Measurements from ENCODE around the gene GSN. TPM values are rescaled to one million over a fixed set of nuclear protein-coding genes. Genes with fewer than 3 reads are reported as not detected.

Gene GSN
- total RNA-seq, 5 donors from 2014 or later (not counting 1 experiment from before 2014, with no cell fraction given): 6.3 to 8.8 (median 8.4) TPM

GRCh38 chr9:121317737-121318630 is 50.0 kb downstream of the GSN start:
- H3K9me3 ChIP-seq: no peaks in the 10 kb centered on the region
- H3K4me1 ChIP-seq (ENCODE audit: control insufficient read depth in 1 of 2, extremely low read depth in 1 of 2, insufficient read depth in 2 of 2, low read length in 2 of 2): peaks cover 0 to 19% of the 10 kb centered on the region in 2 experiments
- no peak overlapping the region for H3K27ac Mint-ChIP-seq
- ATAC-seq (replicated peaks in 1 of 4) (no peak), DNase-seq (no peak)
- no peaks in the 10 kb centered on the region for H3K36me3 ChIP-seq (ENCODE audit: control insufficient read depth in 2 of 2, extremely low read depth in 1 of 2, insufficient read depth in 1 of 2, low read length in 1 of 2)
- POLR2A ChIA-PET: no interaction called here
- H3K27ac ChIP-seq (ENCODE audit: low read length): no peak overlapping the region
- H3K27me3 ChIP-seq (replicated peaks in 1 of 2; ENCODE audit: control insufficient read depth in 2 of 2, extremely low read depth in 1 of 2, insufficient read depth in 2 of 2, low read length in 1 of 2): peaks cover 0 to 2% of the 10 kb centered on the region in 2 experiments
- no peaks in the 10 kb centered on the region for H3K27me3 Mint-ChIP-seq
- CTCF ChIA-PET: interaction anchor here (0.6 to 4.9 kb wide), 7 partner anchors 59 to 753 kb away, joined by 3 to 109 read pairs (median 5); no protein-coding TSS in a partner anchor
- no peaks in the 10 kb centered on the region for H3K9me3 Mint-ChIP-seq
- no CpG with 5 or more reads among the region's 6 CpGs for WGBS (ENCODE audit: insufficient coverage)
- H3K4me3 Mint-ChIP-seq: no peak overlapping the region
- peaks cover 15% of the 10 kb centered on the region for H3K36me3 Mint-ChIP-seq
- H3K4me1 Mint-ChIP-seq: peaks cover 13 to 25% (median 18%) of the 10 kb centered on the region in 3 donors
- no peak overlapping the region for H3K4me3 ChIP-seq (ENCODE audit: control insufficient read depth in 1 of 2, extremely low read depth in 1 of 2, low read length in 1 of 2)

- DNase-seq (no peak), ATAC-seq (replicated peaks in 1 of 4) (no peak)
- Histone ChIP-seq H3K9me3 (no peaks in the 10 kb centered on the region), H3K27me3 (replicated peaks in 1 of 2; ENCODE audit: control insufficient read depth in 2 of 2, extremely low read depth in 1 of 2, insufficient read depth in 2 of 2, low read length in 1 of 2) (peaks cover 0 to 2% of the 10 kb centered on the region in 2 experiments), H3K4me3 (ENCODE audit: control insufficient read depth in 1 of 2, extremely low read depth in 1 of 2, low read length in 1 of 2) (no peak overlapping the region), H3K4me1 (ENCODE audit: control insufficient read depth in 1 of 2, extremely low read depth in 1 of 2, insufficient read depth in 2 of 2, low read length in 2 of 2) (peaks cover 0 to 19% of the 10 kb centered on the region in 2 experiments), H3K27ac (ENCODE audit: low read length) (no peak overlapping the region), H3K36me3 (ENCODE audit: control insufficient read depth in 2 of 2, extremely low read depth in 1 of 2, insufficient read depth in 1 of 2, low read length in 1 of 2) (no peaks in the 10 kb centered on the region)
- H3K27me3 Mint-ChIP-seq: no peaks in the 10 kb centered on the region
- H3K4me1 Mint-ChIP-seq: peaks cover 13 to 26% (median 18%) of the 10 kb centered on the region in 3 donors
- H3K9me3 Mint-ChIP-seq: no peaks in the 10 kb centered on the region
- 92% methylated on average over 8 of the region's 19 CpGs for WGBS (ENCODE audit: insufficient coverage)
- peaks cover 16% of the 10 kb centered on the region for H3K36me3 Mint-ChIP-seq
- no peak overlapping the region for H3K27ac Mint-ChIP-seq
- H3K4me3 Mint-ChIP-seq: no peak overlapping the region
- ChIA-PET CTCF (interaction anchor here (0.7 to 4.9 kb wide), 19 partner anchors 26 to 537 kb away, joined by 3 to 109 read pairs (median 5); no protein-coding TSS in a partner anchor), POLR2A (no interaction called here)
These were observed 50.8 kb downstream of the GSN start for GRCh38 chr9:121318631-121319382.

GRCh38 chr9:121319383-121319780 is 51.4 kb downstream of the GSN start:
- WGBS (ENCODE audit: insufficient coverage): no CpG with 5 or more reads among the region's 5 CpGs
- no peak overlapping the region for H3K27ac ChIP-seq (ENCODE audit: low read length)
- DNase-seq (no peak), ATAC-seq (replicated peaks in 1 of 4) (no peak)
- POLR2A ChIA-PET: interaction anchor here in 1 of 2 donors (0.7 kb wide), 1 partner anchor 80 kb away, joined by 4 read pairs; no protein-coding TSS in a partner anchor
- Mint-ChIP-seq H3K27ac (no peak overlapping the region), H3K4me3 (no peak overlapping the region), H3K4me1 (peaks cover 13 to 26% (median 18%) of the 10 kb centered on the region in 3 donors), H3K36me3 (peaks cover 12% of the 10 kb centered on the region), H3K27me3 (no peaks in the 10 kb centered on the region), H3K9me3 (no peaks in the 10 kb centered on the region)
- H3K4me1 ChIP-seq (ENCODE audit: control insufficient read depth in 1 of 2, extremely low read depth in 1 of 2, insufficient read depth in 2 of 2, low read length in 2 of 2): peaks cover 0 to 19% of the 10 kb centered on the region in 2 experiments
- peaks cover 0 to 2% of the 10 kb centered on the region in 2 experiments for H3K27me3 ChIP-seq (replicated peaks in 1 of 2; ENCODE audit: control insufficient read depth in 2 of 2, extremely low read depth in 1 of 2, insufficient read depth in 2 of 2, low read length in 1 of 2)
- CTCF ChIA-PET: interaction anchor here (0.6 to 4.9 kb wide), 32 partner anchors 25 to 537 kb away, joined by 3 to 109 read pairs (median 4); partner anchors contain the start of genes GSN (in 1 of the 2) and RAB14 (in 1 of the 2)
- no peak overlapping the region for H3K4me3 ChIP-seq (ENCODE audit: control insufficient read depth in 1 of 2, extremely low read depth in 1 of 2, low read length in 1 of 2)
- no peaks in the 10 kb centered on the region for H3K36me3 ChIP-seq (ENCODE audit: control insufficient read depth in 2 of 2, extremely low read depth in 1 of 2, insufficient read depth in 1 of 2, low read length in 1 of 2)
- no peaks in the 10 kb centered on the region for H3K9me3 ChIP-seq

GRCh38 chr9:121321016-121321503 is 53.1 kb downstream of the GSN start:
- Histone ChIP-seq H3K4me3 (ENCODE audit: control insufficient read depth in 1 of 2, extremely low read depth in 1 of 2, low read length in 1 of 2) (no peak overlapping the region), H3K36me3 (ENCODE audit: control insufficient read depth in 2 of 2, extremely low read depth in 1 of 2, insufficient read depth in 1 of 2, low read length in 1 of 2) (no peaks in the 10 kb centered on the region), H3K4me1 (ENCODE audit: control insufficient read depth in 1 of 2, extremely low read depth in 1 of 2, insufficient read depth in 2 of 2, low read length in 2 of 2) (peaks cover 0 to 25% of the 10 kb centered on the region in 2 experiments), H3K27me3 (replicated peaks in 1 of 2; ENCODE audit: control insufficient read depth in 2 of 2, extremely low read depth in 1 of 2, insufficient read depth in 2 of 2, low read length in 1 of 2) (peaks cover 0 to 2% of the 10 kb centered on the region in 2 experiments), H3K27ac (ENCODE audit: low read length) (no peak overlapping the region), H3K9me3 (no peaks in the 10 kb centered on the region)
- DNase-seq (peak in 3 of 35 experiments; percentile 10 to 32 (median 14)), ATAC-seq (replicated peaks in 1 of 4) (no peak)
- CTCF ChIA-PET: interaction anchor here (0.5 to 4.9 kb wide), 14 partner anchors 11 to 893 kb away, joined by 3 to 109 read pairs (median 4); no protein-coding TSS in a partner anchor
- Mint-ChIP-seq H3K27me3 (no peaks in the 10 kb centered on the region), H3K27ac (no peak overlapping the region), H3K9me3 (no peaks in the 10 kb centered on the region), H3K4me3 (no peak overlapping the region), H3K36me3 (peaks cover 18% of the 10 kb centered on the region), H3K4me1 (peaks cover 13 to 31% (median 18%) of the 10 kb centered on the region in 3 donors)
- POLR2A ChIA-PET: no interaction called here
- WGBS (ENCODE audit: insufficient coverage): 55% methylated on average over 5 of the region's 10 CpGs

- ATAC-seq (replicated peaks in 1 of 4) (no peak), DNase-seq (no peak)
- Histone ChIP-seq H3K9me3 (no peaks in the 10 kb centered on the region), H3K27me3 (replicated peaks in 1 of 2; ENCODE audit: control insufficient read depth in 2 of 2, extremely low read depth in 1 of 2, insufficient read depth in 2 of 2, low read length in 1 of 2) (peaks cover 0 to 2% of the 10 kb centered on the region in 2 experiments), H3K27ac (ENCODE audit: low read length) (no peak overlapping the region), H3K4me1 (ENCODE audit: control insufficient read depth in 1 of 2, extremely low read depth in 1 of 2, insufficient read depth in 2 of 2, low read length in 2 of 2) (peaks cover 0 to 25% of the 10 kb centered on the region in 2 experiments), H3K4me3 (ENCODE audit: control insufficient read depth in 1 of 2, extremely low read depth in 1 of 2, low read length in 1 of 2) (no peak overlapping the region), H3K36me3 (ENCODE audit: control insufficient read depth in 2 of 2, extremely low read depth in 1 of 2, insufficient read depth in 1 of 2, low read length in 1 of 2) (no peaks in the 10 kb centered on the region)
- H3K4me1 Mint-ChIP-seq: peaks cover 13 to 31% (median 18%) of the 10 kb centered on the region in 3 donors
- H3K27ac Mint-ChIP-seq: no peak overlapping the region
- H3K36me3 Mint-ChIP-seq: peaks cover 16% of the 10 kb centered on the region
- no peak overlapping the region for H3K4me3 Mint-ChIP-seq
- ChIA-PET POLR2A (no interaction called here), CTCF (interaction anchor here in 1 of 2 donors (0.7 to 1.3 kb wide), 2 partner anchors 36 to 54 kb away, joined by 3 to 6 read pairs; no protein-coding TSS in a partner anchor)
- H3K9me3 Mint-ChIP-seq: no peaks in the 10 kb centered on the region
- 100% methylated on average over 1 of the region's 5 CpGs for WGBS (ENCODE audit: insufficient coverage)
- no peaks in the 10 kb centered on the region for H3K27me3 Mint-ChIP-seq
These were observed 54.2 kb downstream of the GSN start for GRCh38 chr9:121322037-121322736.
